HG03520 (cell line): ENCODE results near the gene TAMALIN.

Experiments
- ATAC-seq: cut with Tn5 transposase; IDR thresholded peaks from one replicate; pipeline ENCODE4 v1.9.1; 2021; ENCODE audit warnings: mild to moderate bottlenecking, moderate library complexity; ENCODE audit not compliant: unreplicated experiment

Gene TAMALIN

DNA sequence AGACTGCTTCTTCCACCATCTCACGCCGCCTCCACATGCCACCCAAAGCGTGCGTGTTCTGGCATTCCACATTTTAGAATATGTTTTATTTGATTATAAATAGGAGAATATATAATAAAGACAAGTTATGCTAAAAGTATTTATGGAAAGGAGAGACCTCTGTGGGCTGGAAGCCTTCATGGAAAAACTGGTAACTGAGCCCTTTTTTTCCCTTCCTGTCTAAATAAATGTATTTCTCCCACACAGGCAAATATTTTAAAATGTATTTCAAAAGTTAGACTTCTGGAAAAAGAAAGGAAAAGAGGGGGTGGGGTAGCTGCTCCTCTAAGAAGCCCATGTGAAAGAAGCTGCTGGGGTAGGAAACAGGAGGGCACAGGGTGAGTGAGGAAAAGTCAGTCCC is 28.4 kb downstream of the TAMALIN start:
- no peak for ATAC-seq

DNA sequence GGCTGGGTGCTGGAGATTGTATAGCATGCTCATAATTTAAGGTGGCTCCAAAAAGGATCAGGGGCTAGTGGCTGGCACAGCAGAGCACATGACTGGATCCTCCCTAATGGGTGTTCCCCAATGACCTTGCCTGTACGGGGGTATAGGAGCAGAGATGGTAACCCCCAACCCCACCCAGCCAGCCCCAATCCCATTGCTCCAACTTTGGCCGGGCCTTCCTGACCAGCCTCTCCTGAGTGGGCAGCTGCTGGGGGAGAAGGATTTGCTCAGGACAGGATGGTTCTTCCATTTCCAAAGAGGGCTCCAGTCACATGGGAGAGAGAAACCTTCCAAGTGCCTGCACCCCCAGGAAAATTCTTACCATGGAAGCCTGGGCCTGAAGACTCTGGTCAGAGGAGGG is 29.2 kb downstream of the TAMALIN start:
- no peak for ATAC-seq

GRCh38 chr12:52036587-52037171 is 29.9 kb downstream of the TAMALIN start:
- peak; percentile 34 for ATAC-seq

DNA sequence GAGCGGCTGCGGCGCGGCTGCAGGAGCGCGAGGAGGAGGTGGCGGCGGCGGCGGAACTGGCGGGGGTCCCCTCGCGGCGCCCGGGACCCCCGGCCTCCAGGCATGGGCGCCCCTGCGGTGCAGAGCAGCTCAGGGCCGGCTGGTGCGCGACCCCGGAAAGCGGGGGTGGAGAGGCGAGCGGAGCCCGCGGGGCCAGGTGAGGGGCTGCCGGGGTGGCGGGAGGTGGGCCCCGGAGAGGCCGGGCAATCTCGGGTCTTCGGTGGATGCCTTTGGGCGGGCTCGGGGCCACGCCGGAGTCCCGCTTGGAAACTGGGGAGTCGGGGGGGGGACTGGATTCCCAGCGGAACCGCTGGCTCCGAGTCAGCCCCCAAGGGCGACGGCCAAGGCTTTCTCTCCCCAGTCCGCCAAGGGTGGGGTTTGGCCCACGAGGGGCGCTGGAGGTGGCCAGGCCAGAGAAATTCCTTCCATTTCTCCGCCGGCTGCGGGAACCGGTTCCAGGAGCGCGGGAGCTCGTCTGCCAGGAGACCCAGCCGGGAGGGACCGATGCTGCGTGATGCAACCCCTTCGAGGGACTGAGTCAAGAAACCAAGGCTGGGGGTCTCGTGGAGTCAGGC is 30.6 kb downstream of the TAMALIN start:
- no peak for ATAC-seq

GRCh38 chr12:52038447-52038846 is 31.7 kb downstream of the TAMALIN start:
- no peak for ATAC-seq

- ATAC-seq, result no peak
Observed at GRCh38 chr12:52041035-52041434, 34.3 kb downstream of the TAMALIN start.

- no peak for ATAC-seq
Observed at GRCh38 chr12:52041695-52042123, 35.0 kb downstream of the TAMALIN start.

DNA sequence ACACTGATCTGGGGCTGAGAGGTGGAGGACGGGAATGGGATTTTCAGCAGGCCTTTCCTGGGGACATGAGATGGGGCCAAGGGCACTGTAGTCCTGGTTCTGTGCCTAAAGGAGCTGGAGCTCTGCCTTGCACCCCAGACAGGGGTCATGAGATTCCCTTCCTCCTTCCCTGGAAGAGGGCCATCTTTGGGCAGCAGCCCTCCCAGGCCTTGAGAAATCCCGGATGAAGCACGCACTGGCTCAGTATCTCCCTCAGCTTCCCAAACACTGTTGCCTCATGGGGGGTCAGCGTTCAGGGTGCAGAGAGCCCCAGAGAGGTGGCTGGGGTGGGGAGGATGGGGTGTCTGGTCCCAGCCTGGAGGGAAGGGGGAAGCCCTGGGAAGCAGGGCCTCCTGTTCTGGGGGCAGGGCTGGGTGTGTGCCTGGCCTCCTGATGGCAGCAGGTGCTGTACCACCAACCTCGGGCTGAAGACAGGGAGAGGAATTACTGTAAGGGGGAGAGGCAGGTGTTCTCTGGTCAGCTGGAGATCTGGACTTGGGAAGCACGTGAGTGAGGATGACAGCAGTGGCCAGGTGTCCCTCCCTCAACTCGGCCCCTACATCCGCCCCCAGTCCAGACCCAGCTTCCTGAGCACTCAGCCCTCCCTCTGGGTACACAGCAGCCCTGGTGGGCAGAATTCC is 36.1 kb downstream of the TAMALIN start:
- ATAC-seq, result no peak

DNA sequence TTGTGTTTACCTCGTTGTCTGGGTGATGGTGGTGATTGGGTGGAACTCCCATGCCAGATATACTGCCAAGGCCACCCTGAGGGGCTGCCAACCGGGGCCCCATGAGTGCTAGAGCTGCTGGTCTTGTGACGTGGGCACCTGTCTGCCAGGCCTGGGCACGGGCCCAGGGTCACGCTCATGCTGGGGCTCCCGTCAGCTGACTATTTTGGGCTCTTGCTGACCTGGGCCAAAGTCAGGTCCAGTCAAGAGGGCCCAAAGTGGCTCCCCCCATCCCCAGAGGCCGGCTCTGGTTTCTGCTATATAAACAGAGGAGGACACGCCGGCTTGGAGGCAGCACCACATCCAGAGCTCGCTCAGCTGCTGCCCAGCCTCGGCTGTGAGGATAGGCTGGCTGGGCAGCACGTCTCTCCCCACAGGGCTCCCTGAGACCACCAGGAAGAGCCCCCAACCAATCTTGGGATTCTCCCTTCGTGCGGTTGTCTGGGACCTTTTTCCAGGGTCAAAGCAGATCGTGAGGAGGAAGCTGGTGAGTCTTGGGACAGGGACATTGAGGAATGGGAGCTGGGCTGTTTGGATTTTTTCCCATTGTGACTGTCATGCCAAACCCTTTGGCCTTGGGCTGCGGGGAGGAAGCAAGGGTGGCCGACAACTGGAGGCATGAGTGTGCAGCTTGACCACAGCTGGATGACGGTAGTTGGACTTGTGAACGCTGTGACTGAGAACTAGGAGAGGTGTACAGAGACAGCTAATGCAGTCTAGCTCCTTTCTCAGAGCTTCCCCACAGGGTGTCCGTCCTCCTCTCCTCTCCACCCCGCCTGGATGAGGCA is 36.9 kb downstream of the TAMALIN start:
- ATAC-seq, result no peak

GRCh38 chr12:52044292-52044983 is 37.7 kb downstream of the TAMALIN start:
- ATAC-seq, result no peak

DNA sequence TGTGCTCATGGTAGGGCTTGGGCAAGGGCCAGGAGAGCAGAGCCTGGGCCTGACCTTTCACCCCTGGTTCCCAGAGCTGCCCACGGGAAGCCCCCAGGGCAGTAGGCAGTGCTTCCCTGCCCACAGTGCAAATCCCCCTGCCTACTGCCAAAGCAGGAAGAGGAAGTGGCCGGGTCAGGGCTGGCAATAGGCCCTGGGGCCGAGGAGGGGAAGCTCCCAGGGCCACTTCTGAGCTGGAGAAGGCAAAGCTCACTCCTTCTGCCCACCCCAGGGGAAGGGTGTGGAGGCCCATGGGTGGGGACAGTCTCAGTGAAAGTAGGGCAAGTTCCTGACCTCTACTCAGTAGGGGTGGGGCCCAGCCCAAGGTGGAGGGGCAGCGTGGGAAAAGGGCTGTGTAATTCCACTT is 39.1 kb downstream of the TAMALIN start:
- no peak for ATAC-seq

DNA sequence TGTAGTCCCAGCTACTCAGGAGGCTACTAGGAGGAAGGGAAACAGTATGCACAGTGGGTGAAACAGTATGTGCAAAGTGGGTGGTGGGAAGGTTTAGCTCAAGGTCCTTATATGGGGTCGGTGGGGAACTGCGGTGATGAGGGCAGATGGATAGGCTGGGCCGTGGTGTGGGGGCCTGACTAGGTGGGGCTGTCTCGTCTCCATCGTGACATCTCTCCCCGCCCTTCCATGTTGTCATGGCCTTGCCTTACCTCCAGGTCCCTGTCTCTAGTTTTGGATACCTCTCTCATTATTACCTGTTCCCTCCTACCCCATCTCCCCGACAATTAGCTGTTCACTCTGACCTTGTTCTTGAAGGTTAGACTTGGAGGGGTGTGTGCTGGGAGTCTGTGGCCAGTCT is 40.1 kb downstream of the TAMALIN start:
- ATAC-seq, result no peak

GRCh38 chr12:52049286-52049685 is 42.5 kb downstream of the TAMALIN start:
- no peak for ATAC-seq

GRCh38 chr12:52049688-52050087 is 42.9 kb downstream of the TAMALIN start:
- no peak for ATAC-seq

GRCh38 chr12:52050116-52050757 is 43.5 kb downstream of the TAMALIN start:
- no peak for ATAC-seq

- peak; percentile 77 for ATAC-seq
Observed at GRCh38 chr12:52050758-52051541, 44.2 kb downstream of the TAMALIN start, which contains the start of gene NR4A1. Gene NR4A1, plus strand, starts transcription at chr12:52051442. Its CDS starts 2,887 bp downstream, at chr12:52054329.

DNA sequence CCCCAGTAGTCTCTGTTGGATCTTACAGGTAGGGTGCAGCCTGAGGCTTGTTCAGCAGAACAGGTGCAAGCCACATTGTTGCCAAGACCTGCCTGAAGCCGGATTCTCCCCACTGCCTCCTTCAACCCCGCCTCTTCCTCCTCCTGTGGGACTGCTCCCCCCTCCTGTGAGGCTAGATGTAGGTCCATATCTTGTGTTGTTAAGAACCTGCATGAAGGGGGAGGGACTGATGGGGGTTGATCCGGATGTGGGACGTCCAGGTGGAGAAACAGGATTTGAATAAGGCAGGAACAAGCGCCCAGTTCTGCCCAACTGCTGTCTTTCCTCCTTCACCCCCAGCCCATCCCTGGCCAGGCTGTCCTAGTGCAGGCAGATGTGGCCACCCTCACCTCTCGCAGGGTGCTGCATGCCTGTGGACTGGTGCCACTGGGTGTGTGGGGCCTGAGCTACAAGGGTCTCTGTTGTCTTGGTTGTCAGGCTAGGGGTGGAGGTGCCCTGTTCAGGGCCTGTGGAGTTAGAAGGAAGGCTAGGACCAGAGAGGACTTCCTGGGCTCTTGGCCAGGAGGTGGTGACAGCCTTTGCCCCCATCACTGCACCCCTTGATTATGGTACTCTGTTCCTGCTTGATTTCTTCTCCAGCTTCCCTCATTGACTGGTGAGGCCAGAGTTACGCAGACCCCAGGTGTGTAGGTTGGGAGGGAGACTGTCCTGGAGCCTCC is 45.9 kb downstream of the TAMALIN start:
- no peak for ATAC-seq

DNA sequence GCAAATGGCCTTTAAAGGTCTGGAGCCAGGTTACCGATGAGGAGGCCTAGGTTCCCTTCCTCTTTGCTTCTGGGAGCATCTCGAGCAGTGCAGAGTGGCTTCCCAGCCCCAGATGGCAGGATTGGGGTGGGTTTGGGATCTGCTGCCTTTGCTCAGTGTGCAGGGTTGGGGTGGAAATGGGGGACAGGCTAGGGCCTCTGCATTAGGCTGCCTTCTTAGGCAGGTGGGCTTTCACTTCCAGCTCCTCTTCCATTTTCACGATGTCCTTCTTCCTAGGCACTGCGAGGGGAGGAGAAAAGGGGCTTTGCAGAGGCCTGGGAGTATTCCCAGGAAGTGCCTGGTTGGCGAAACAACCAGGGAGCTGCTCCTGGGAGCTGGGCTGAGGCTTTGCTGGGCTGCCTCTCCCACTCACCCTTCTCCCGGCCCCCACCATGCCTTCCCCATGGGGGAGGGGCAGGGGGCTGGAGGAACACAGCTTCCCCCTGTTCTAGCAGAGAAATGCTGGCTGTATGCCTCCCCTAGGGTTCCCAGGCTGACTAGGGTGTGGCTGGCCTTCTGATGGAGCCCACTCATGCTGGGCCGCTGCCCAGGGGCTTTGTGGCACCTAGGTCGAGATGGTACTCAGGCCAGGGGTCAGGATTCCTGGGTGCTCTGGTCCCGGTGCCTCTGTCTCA is 46.9 kb downstream of the TAMALIN start:
- no peak for ATAC-seq
